Liver (tissue), 9 donors: ENCODE measurements around the gene EXOC6B. TPM values are rescaled to one million over a fixed set of nuclear protein-coding genes. Genes with fewer than 3 reads are reported as not detected.

Source experiments
- DNase-seq: peaks from one replicate; pipeline ENCODE4 v3.0.0-alpha.2; 2017; ENCODE audit warnings: low spot score
- H3K27ac ChIP-seq, 2 donors: one replicate each; pipeline ENCODE4 v1.7.0; 2013; ENCODE audit warnings: inconsistent platforms in 2 of 2, low read length in 2 of 2, control low read depth in 1 of 2, low read depth in 1 of 2, mild to moderate bottlenecking in 1 of 2
- H3K27me3 ChIP-seq, 4 donors: one replicate each; pipeline versions ENCODE4 v1.6.1 to v1.7.0; 2013; ENCODE audit warnings: low read length in 3 of 4, inconsistent platforms in 1 of 4, mild to moderate bottlenecking in 1 of 4, moderate library complexity in 1 of 4; ENCODE audit not compliant: control insufficient read depth in 4 of 4, insufficient read depth in 4 of 4
- H3K36me3 ChIP-seq, 4 donors: one replicate each; pipeline versions ENCODE4 v1.6.1 to v1.7.0; 2013; ENCODE audit warnings: low read length in 3 of 4, mild to moderate bottlenecking in 3 of 4, low read depth in 1 of 4, moderate library complexity in 1 of 4; ENCODE audit not compliant: control insufficient read depth in 4 of 4, insufficient read depth in 3 of 4
- H3K4me1 ChIP-seq, 4 donors: one replicate each; pipeline versions ENCODE4 v1.6.1 to v1.7.0; 2013; ENCODE audit warnings: low read length in 3 of 4, mild to moderate bottlenecking in 3 of 4, moderate library complexity in 1 of 4; ENCODE audit not compliant: control insufficient read depth in 4 of 4, insufficient read depth in 4 of 4
- H3K4me3 ChIP-seq, 3 donors: one replicate each; pipeline versions ENCODE4 v1.6.1 to v1.7.0; 2013; ENCODE audit warnings: low read length in 3 of 3, control low read depth in 1 of 3, low read depth in 1 of 3, mild to moderate bottlenecking in 1 of 3
- H3K9ac ChIP-seq, 2 donors: one replicate each; pipeline ENCODE4 v1.7.0; 2013; ENCODE audit warnings: low read length in 2 of 2, mild to moderate bottlenecking in 2 of 2, moderate library complexity in 2 of 2, control low read depth in 1 of 2, low read depth in 1 of 2
- H3K9me3 ChIP-seq, 4 donors: one replicate each; pipeline versions ENCODE4 v1.6.1 to v1.7.0; 2013; ENCODE audit warnings: low read length in 3 of 4; ENCODE audit not compliant: control insufficient read depth in 4 of 4
- EGR1 ChIP-seq, 2 donors: IDR thresholded peaks; 2 replicates each; pipeline ENCODE4 v1.6.1; 2016 to 2018; ENCODE audit warnings: antibody characterized with exemption in 2 of 2, low read depth in 2 of 2
- FOXA1 ChIP-seq: IDR thresholded peaks from 2 replicates; pipeline ENCODE4 v1.6.1; 2016; ENCODE audit warnings: antibody characterized with exemption
- FOXA2 ChIP-seq: IDR thresholded peaks from 2 replicates; pipeline ENCODE4 v1.6.1; 2016; ENCODE audit warnings: antibody characterized with exemption
- GABPA ChIP-seq, 2 donors: IDR thresholded peaks in 1 of 2; conservative IDR thresholded peaks in 1 of 2; 2 replicates each; pipeline ENCODE4 v1.6.1; 2016; ENCODE audit warnings: antibody characterized with exemption in 2 of 2, mild to moderate bottlenecking in 1 of 2, moderate library complexity in 1 of 2
- HNF4A ChIP-seq, 2 donors: conservative IDR thresholded peaks; 2 replicates each; pipeline ENCODE4 v1.6.1; 2016; ENCODE audit warnings: antibody characterized with exemption in 2 of 2, mild to moderate bottlenecking in 2 of 2
- HNF4G ChIP-seq: IDR thresholded peaks from 2 replicates; pipeline ENCODE4 v1.6.1; 2016; ENCODE audit warnings: antibody characterized with exemption
- JUND ChIP-seq, 2 donors: IDR thresholded peaks; 2 replicates each; pipeline ENCODE4 v1.6.1; 2016; ENCODE audit warnings: antibody characterized with exemption in 2 of 2
- NR2F2 ChIP-seq: IDR thresholded peaks from 2 replicates; pipeline ENCODE4 v1.6.1; 2016; ENCODE audit warnings: antibody characterized with exemption
- RAD21 ChIP-seq, 2 donors: IDR thresholded peaks; 2 replicates each; pipeline ENCODE4 v1.6.1; 2016; ENCODE audit warnings: antibody characterized with exemption in 2 of 2, mild to moderate bottlenecking in 2 of 2
- REST ChIP-seq: IDR thresholded peaks from 2 replicates; pipeline ENCODE4 v1.6.1; 2016; ENCODE audit warnings: antibody characterized with exemption, mild to moderate bottlenecking
- RXRA ChIP-seq, 2 donors: IDR thresholded peaks; 2 replicates each; pipeline ENCODE4 v1.6.1; 2017 to 2018; ENCODE audit warnings: antibody characterized with exemption in 2 of 2, mild to moderate bottlenecking in 1 of 2
- SP1 ChIP-seq: IDR thresholded peaks from 2 replicates; pipeline ENCODE4 v1.6.1; 2018; ENCODE audit warnings: antibody characterized with exemption, mild to moderate bottlenecking
- TAF1 ChIP-seq: conservative IDR thresholded peaks from 2 replicates; pipeline ENCODE4 v1.6.1; 2016; ENCODE audit warnings: antibody characterized with exemption, mild to moderate bottlenecking
- YY1 ChIP-seq: IDR thresholded peaks from 2 replicates; pipeline ENCODE4 v1.6.1; 2016; ENCODE audit warnings: antibody characterized with exemption, mild to moderate bottlenecking
- WGBS: extraction: QIAGEN DNeasy Blood & Tissue Kit; methylation state at CpG from one replicate; pipeline ENCODE4 v1.1.7; 2013; 5-methylcytosine and 5-hydroxymethylcytosine counted together
- polyA plus RNA-seq, 2 donors: library from polyadenylated mRNA; stranded (reverse) in 1 of 2; unstranded in 1 of 2; fragments of 200-250 nt in 1 of 2; fragments of >200 nt in 1 of 2; fragmentation: Nextera tagmentation in 1 of 2; extraction: Ambion mirVana in 1 of 2; gene quantifications; one replicate each; pipeline versions ENCODE4 v1.2.1 to v1.2.3, GENCODE V29; 2013 to 2015
- total RNA-seq, 2 donors: library from RNA; depleted of rRNA; stranded (reverse); fragments of >200 nt; gene quantifications; one replicate each; pipeline ENCODE4 v1.2.3, GENCODE V29; 2014
- TF ChIP-seq, protein P1 (sequence below): IDR thresholded peaks from 2 replicates; pipeline ENCODE4 v1.6.1; 2016; ENCODE audit warnings: antibody characterized with exemption
- TF ChIP-seq, protein P2 (sequence below): IDR thresholded peaks from 2 replicates; pipeline ENCODE4 v1.6.1; 2016; ENCODE audit warnings: antibody characterized with exemption
- TF ChIP-seq, protein P3 (sequence below): IDR thresholded peaks from 2 replicates; pipeline ENCODE4 v1.6.1; 2016; ENCODE audit warnings: antibody characterized with exemption
- TF ChIP-seq, protein P4 (sequence below): fragments of 150-350 bp; IDR thresholded peaks from 2 replicates; pipeline ENCODE4 v1.5.1; 2017; ENCODE audit warnings: improper control_type of control experiment, low read depth, low read length; ENCODE audit not compliant: missing input control
- donor health status: healthy.
- donor health status: healthy.
- donor health status: healthy.
- donor health status: healthy.
- donor health status: healthy.

The EXOC6B gene
- total and polyA plus RNA-seq, 4 donors, result 1.7 to 9.5 (median 5.5) TPM

GRCh38 chr2:72765997-72766609 is 59.7 kb downstream of the EXOC6B start:
- no peak for TF ChIP-seq RXRA (IDR thresholded peaks at IDR 0.05)
- TF ChIP-seq FOXA2, result no peak
- TF ChIP-seq SP1, result no peak
- TF ChIP-seq, protein P1, sequence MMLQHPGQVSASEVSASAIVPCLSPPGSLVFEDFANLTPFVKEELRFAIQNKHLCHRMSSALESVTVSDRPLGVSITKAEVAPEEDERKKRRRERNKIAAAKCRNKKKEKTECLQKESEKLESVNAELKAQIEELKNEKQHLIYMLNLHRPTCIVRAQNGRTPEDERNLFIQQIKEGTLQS, result no peak
- TF ChIP-seq, protein P2, sequence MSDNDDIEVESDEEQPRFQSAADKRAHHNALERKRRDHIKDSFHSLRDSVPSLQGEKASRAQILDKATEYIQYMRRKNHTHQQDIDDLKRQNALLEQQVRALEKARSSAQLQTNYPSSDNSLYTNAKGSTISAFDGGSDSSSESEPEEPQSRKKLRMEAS, result no peak
- no peak for TF ChIP-seq RAD21 (IDR thresholded peaks at IDR 0.05)
- no peak for TF ChIP-seq JUND (IDR thresholded peaks at IDR 0.05)
- TF ChIP-seq, protein P3, sequence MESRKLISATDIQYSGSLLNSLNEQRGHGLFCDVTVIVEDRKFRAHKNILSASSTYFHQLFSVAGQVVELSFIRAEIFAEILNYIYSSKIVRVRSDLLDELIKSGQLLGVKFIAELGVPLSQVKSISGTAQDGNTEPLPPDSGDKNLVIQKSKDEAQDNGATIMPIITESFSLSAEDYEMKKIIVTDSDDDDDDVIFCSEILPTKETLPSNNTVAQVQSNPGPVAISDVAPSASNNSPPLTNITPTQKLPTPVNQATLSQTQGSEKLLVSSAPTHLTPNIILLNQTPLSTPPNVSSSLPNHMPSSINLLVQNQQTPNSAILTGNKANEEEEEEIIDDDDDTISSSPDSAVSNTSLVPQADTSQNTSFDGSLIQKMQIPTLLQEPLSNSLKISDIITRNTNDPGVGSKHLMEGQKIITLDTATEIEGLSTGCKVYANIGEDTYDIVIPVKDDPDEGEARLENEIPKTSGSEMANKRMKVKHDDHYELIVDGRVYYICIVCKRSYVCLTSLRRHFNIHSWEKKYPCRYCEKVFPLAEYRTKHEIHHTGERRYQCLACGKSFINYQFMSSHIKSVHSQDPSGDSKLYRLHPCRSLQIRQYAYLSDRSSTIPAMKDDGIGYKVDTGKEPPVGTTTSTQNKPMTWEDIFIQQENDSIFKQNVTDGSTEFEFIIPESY, result no peak
- TF ChIP-seq TAF1, result no peak
- TF ChIP-seq YY1, result no peak
- TF ChIP-seq EGR1 (IDR thresholded peaks at IDR 0.05; ENCODE audit: low read depth in 2 of 2), result no peak
- TF ChIP-seq, protein P4, sequence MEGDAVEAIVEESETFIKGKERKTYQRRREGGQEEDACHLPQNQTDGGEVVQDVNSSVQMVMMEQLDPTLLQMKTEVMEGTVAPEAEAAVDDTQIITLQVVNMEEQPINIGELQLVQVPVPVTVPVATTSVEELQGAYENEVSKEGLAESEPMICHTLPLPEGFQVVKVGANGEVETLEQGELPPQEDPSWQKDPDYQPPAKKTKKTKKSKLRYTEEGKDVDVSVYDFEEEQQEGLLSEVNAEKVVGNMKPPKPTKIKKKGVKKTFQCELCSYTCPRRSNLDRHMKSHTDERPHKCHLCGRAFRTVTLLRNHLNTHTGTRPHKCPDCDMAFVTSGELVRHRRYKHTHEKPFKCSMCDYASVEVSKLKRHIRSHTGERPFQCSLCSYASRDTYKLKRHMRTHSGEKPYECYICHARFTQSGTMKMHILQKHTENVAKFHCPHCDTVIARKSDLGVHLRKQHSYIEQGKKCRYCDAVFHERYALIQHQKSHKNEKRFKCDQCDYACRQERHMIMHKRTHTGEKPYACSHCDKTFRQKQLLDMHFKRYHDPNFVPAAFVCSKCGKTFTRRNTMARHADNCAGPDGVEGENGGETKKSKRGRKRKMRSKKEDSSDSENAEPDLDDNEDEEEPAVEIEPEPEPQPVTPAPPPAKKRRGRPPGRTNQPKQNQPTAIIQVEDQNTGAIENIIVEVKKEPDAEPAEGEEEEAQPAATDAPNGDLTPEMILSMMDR, result no peak
- no peak for TF ChIP-seq REST
- TF ChIP-seq FOXA1, result no peak
- TF ChIP-seq NR2F2, result no peak
- no peak for TF ChIP-seq GABPA (IDR thresholded peaks at IDR 0.05 in 1 of 2, conservative IDR thresholded peaks at IDR 0.05 in 1 of 2)
- no peak for TF ChIP-seq HNF4A (conservative IDR thresholded peaks at IDR 0.05)
- no peak for TF ChIP-seq HNF4G
- Histone ChIP-seq H3K4me1 (no peaks in the 10 kb centered on the region), H3K9ac (no peak overlapping the region), H3K9me3 (peaks cover 0 to 7% (median 2%) of the 10 kb centered on the region in 4 donors), H3K36me3 (no peaks in the 10 kb centered on the region), H3K27ac (no peak overlapping the region), H3K27me3 (no peaks in the 10 kb centered on the region), H3K4me3 (no peak overlapping the region)
- WGBS, result 89% methylated on average over 2 of the region's 2 CpGs
- no peak for DNase-seq
